ENCODE results near the gene FOXN3. TPM values are rescaled to one million over a fixed set of nuclear protein-coding genes. Genes with fewer than 3 reads are reported as not detected.

FOXN3 gene
- total RNA-seq, 1 donor from 2014 or later: 108 TPM

DNA sequence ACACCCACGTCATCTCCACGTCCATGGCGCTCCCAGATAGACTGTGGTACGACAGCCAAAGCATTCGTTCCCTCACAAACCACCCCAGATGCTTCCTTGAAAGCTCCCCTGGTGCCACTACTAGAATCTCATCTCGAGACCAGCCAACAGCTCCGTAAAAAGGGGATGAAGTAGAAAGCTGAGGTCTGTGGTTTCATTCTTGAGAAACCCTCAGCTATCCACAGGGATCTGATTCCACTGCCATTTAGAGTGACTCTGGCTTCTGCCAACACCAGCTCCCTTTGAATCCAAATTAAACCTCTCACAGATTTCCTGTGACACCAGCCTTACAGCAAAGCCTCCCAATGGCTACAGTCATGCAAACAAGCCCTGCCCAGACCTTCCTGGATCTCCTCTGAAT is 18.5 kb upstream of the FOXN3 start:
- Mint-ChIP-seq H3K4me3 (ENCODE audit: unreplicated experiment) (no peak overlapping the region), H3K9me3 (ENCODE audit: unreplicated experiment) (no peaks in the 10 kb centered on the region), H3K4me1 (ENCODE audit: unreplicated experiment) (peaks cover 2% of the 10 kb centered on the region), H3K27ac (ENCODE audit: unreplicated experiment) (no peak overlapping the region), H3K36me3 (ENCODE audit: low read depth, unreplicated experiment) (no peaks in the 10 kb centered on the region), H3K27me3 (ENCODE audit: unreplicated experiment) (peaks cover 1% of the 10 kb centered on the region)
- no peak for DNase-seq (ENCODE audit: low spot score)
- TF ChIP-seq, protein P1, sequence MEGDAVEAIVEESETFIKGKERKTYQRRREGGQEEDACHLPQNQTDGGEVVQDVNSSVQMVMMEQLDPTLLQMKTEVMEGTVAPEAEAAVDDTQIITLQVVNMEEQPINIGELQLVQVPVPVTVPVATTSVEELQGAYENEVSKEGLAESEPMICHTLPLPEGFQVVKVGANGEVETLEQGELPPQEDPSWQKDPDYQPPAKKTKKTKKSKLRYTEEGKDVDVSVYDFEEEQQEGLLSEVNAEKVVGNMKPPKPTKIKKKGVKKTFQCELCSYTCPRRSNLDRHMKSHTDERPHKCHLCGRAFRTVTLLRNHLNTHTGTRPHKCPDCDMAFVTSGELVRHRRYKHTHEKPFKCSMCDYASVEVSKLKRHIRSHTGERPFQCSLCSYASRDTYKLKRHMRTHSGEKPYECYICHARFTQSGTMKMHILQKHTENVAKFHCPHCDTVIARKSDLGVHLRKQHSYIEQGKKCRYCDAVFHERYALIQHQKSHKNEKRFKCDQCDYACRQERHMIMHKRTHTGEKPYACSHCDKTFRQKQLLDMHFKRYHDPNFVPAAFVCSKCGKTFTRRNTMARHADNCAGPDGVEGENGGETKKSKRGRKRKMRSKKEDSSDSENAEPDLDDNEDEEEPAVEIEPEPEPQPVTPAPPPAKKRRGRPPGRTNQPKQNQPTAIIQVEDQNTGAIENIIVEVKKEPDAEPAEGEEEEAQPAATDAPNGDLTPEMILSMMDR (IDR thresholded peaks at IDR 0.05; ENCODE audit: unreplicated experiment): no peak

DNA sequence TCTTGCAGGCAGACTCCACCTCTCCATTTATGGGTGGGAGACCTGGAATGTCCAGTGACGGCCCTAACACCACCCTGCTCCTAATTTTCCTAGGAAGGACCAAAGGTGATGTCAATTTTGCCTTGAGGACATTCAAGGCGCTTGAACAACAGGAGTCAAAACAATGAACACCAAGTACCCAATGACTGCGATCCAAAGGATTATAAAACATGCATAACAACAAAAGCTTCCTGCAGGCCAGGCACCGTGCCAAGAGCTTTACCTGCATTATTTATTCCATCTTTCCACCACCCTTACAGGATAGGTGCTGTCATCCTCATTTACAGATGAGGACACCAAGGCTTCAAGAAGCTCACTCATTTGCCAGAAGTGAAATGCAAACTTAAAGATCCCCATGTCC is 15.2 kb upstream of the FOXN3 start:
- no peak overlapping the region for H3K27ac Mint-ChIP-seq (ENCODE audit: unreplicated experiment)
- H3K4me1 Mint-ChIP-seq (ENCODE audit: unreplicated experiment): peaks cover 8% of the 10 kb centered on the region
- TF ChIP-seq, protein P1 (IDR thresholded peaks at IDR 0.05; ENCODE audit: unreplicated experiment): no peak
- no peaks in the 10 kb centered on the region for H3K9me3 Mint-ChIP-seq (ENCODE audit: unreplicated experiment)
- peaks cover 1% of the 10 kb centered on the region for H3K27me3 Mint-ChIP-seq (ENCODE audit: unreplicated experiment)
- no peaks in the 10 kb centered on the region for H3K36me3 Mint-ChIP-seq (ENCODE audit: low read depth, unreplicated experiment)
- no peak for DNase-seq (ENCODE audit: low spot score)
- no peak overlapping the region for H3K4me3 Mint-ChIP-seq (ENCODE audit: unreplicated experiment)

DNA sequence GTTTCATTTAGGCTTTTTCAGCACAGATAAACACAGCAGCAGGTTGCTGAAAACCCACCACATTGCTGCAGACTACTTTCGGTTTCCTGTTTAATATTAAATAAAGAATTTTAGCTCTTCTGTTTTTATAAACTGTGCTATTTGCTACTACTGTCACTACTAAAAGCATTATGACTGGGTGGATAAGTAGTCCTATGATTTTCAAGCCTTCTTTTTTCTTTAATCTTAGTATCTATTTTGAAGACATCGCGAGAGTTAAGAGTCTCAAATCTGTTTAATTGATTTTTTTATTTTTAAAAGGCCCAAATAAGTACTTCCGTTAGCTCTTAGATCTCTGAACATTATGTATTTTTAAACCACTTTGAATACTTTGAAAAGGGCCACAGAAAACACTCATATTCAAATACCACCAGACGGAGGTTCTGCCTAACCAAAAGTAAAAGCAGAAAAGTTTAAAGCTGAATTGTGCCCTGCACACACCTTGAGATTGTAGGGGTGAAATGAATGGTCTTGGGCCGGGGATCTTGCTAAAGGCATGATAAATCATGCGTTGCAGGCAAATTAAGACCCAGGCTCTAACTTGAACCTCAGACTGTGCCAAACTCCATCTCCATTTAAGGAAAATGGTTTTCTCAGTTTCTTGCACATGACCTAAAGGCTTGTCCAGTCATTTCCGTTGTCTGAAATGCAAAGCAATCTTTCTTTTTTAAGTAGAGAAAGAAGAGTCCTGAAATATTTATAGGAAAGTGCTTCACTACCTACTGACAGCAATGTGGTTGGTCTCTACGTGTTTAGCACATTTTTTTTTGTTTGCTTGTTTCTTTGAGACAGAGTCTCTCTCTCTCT is 13.6 kb upstream of the FOXN3 start:
- DNase-seq (ENCODE audit: low spot score): no peak
- TF ChIP-seq, protein P1 (IDR thresholded peaks at IDR 0.05; ENCODE audit: unreplicated experiment): no peak
- no peak overlapping the region for H3K4me3 Mint-ChIP-seq (ENCODE audit: unreplicated experiment)
- H3K27me3 Mint-ChIP-seq (ENCODE audit: unreplicated experiment): peaks cover 1% of the 10 kb centered on the region
- H3K27ac Mint-ChIP-seq (ENCODE audit: unreplicated experiment): no peak overlapping the region
- H3K4me1 Mint-ChIP-seq (ENCODE audit: unreplicated experiment): peaks cover 8% of the 10 kb centered on the region
- H3K36me3 Mint-ChIP-seq (ENCODE audit: low read depth, unreplicated experiment): no peaks in the 10 kb centered on the region
- no peaks in the 10 kb centered on the region for H3K9me3 Mint-ChIP-seq (ENCODE audit: unreplicated experiment)

DNA sequence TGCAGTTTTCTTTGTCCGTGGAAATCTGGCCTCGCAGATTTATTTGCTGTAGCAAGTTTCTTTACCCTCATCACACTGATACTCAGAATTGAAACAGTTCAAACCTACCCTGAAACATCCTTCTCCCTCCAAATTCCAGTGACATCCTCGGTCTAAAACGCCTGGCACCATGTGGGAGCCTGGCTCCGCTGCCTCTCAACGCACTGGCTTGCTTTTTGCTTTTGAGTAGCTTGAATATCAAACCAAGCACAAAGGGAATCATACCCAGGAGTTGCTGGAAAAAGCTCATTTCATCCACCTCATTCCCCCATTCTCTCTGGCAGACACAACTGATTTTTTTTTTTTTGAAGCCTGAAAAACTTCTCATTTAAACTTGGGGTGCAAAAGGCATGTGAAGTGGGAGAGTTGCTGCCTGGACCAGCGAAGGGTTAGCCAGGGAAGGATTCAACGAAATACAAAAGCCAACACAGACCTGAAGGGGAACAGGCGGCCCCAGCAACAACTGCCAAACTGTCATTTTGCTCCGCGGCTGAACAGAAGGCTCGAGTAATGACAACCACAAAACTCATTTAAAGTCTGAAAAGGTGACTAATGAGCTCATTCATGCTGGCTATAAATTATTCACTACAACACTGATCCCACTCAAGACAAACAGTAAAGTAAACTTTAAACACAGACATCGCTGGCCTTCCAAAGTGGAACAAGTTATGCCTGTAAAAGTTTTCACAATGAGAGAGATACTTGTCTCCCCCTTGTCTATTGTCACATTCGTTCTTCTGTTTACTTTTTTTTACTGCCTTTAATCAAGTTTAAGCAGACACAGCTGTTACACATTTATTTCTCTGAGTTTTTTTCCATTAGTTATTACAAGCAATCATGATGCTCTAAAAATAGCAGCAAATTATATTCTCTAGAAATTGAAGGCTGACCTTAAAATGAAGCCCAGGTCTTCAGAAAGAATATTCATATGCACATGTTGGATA is 12.5 kb upstream of the FOXN3 start:
- Mint-ChIP-seq H3K4me1 (ENCODE audit: unreplicated experiment) (peaks cover 7% of the 10 kb centered on the region), H3K9me3 (ENCODE audit: unreplicated experiment) (no peaks in the 10 kb centered on the region), H3K36me3 (ENCODE audit: low read depth, unreplicated experiment) (no peaks in the 10 kb centered on the region), H3K27me3 (ENCODE audit: unreplicated experiment) (peaks cover 1% of the 10 kb centered on the region), H3K4me3 (ENCODE audit: unreplicated experiment) (no peak overlapping the region), H3K27ac (ENCODE audit: unreplicated experiment) (no peak overlapping the region)
- TF ChIP-seq, protein P1 (IDR thresholded peaks at IDR 0.05; ENCODE audit: unreplicated experiment): no peak
- no peak for DNase-seq (ENCODE audit: low spot score)

All from endothelial cell (in vitro differentiated cells).